Thymus (tissue), 11 donors: Measurements from ENCODE around the gene ASTL. TPM values are rescaled to one million over a fixed set of nuclear protein-coding genes. Genes with fewer than 3 reads are reported as not detected.

Source experiments
- DNase-seq, 9 donors: peaks; one replicate each; pipeline ENCODE4 v3.0.0-alpha.2; 2013; ENCODE audit warnings: low spot score in 9 of 9, low read depth in 6 of 9, missing footprints in 1 of 9
- H3K27ac ChIP-seq, 2 donors: one replicate each; pipeline ENCODE4 v1.5.1; 2013; ENCODE audit warnings: control low read depth in 1 of 2, low read depth in 1 of 2, low read length in 1 of 2, mild to moderate bottlenecking in 1 of 2, moderate library complexity in 1 of 2
- H3K27me3 ChIP-seq, 2 donors: one replicate each; pipeline ENCODE4 v1.5.1; 2013; ENCODE audit warnings: low read length in 1 of 2; ENCODE audit not compliant: control insufficient read depth in 2 of 2, insufficient read depth in 1 of 2
- H3K36me3 ChIP-seq, 2 donors: one replicate each; pipeline ENCODE4 v1.5.1; 2013; ENCODE audit warnings: low read length in 1 of 2, mild to moderate bottlenecking in 1 of 2, moderate library complexity in 1 of 2; ENCODE audit not compliant: control insufficient read depth in 2 of 2, insufficient read depth in 2 of 2
- H3K4me1 ChIP-seq, 2 donors: one replicate each; pipeline ENCODE4 v1.5.1; 2013; ENCODE audit warnings: low read length in 2 of 2; ENCODE audit not compliant: control insufficient read depth in 2 of 2, insufficient read depth in 2 of 2
- H3K4me3 ChIP-seq, 2 donors: one replicate each; pipeline ENCODE4 v1.5.1; 2013; ENCODE audit warnings: low read length in 2 of 2, control low read depth in 1 of 2, mild to moderate bottlenecking in 1 of 2
- H3K9me3 ChIP-seq, 2 donors: one replicate each; pipeline ENCODE4 v1.5.1; 2013; ENCODE audit warnings: low read length in 1 of 2, mild to moderate bottlenecking in 1 of 2; ENCODE audit not compliant: control insufficient read depth in 2 of 2, insufficient read depth in 1 of 2
- WGBS: extraction: QIAGEN DNeasy Blood & Tissue Kit; methylation state at CpG from one replicate; pipeline ENCODE4 v1.1.7; 2013; 5-methylcytosine and 5-hydroxymethylcytosine counted together
- polyA plus RNA-seq: library from polyadenylated mRNA; stranded (reverse); fragments of 200-250 nt; gene quantifications from one replicate; pipeline ENCODE4 v1.2.3, GENCODE V29; 2013
- total RNA-seq: library from RNA; stranded (reverse); fragments of 120-200 nt; gene quantifications from one replicate; pipeline ENCODE4 v1.2.4, GENCODE V29; 2013
- donor health status: healthy.

ASTL gene
- total and polyA plus RNA-seq, 2 donors = 0.42 to 2.9 TPM

- Histone ChIP-seq H3K4me1 (peaks cover 0 to 12% of the 10 kb centered on the region in 2 donors), H3K36me3 (no peaks in the 10 kb centered on the region), H3K9me3 (peaks cover 6 to 12% of the 10 kb centered on the region in 2 donors), H3K4me3 (no peak overlapping the region), H3K27me3 (peaks cover 21 to 75% of the 10 kb centered on the region in 2 donors), H3K27ac (no peak overlapping the region)
- WGBS = 96% methylated on average over 7 of the region's 7 CpGs
- no peak for DNase-seq
Measured at GRCh38 chr2:96113367-96113677, 25.0 kb downstream of the ASTL start.

GRCh38 chr2:96112501-96113366, 25.6 kb downstream of the ASTL start:
- WGBS = 97% methylated on average over 9 of the region's 9 CpGs
- Histone ChIP-seq H3K9me3 (peaks cover 6 to 12% of the 10 kb centered on the region in 2 donors), H3K27ac (no peak overlapping the region), H3K27me3 (peaks cover 21 to 73% of the 10 kb centered on the region in 2 donors), H3K4me1 (peaks cover 0 to 15% of the 10 kb centered on the region in 2 donors), H3K36me3 (no peaks in the 10 kb centered on the region), H3K4me3 (no peak overlapping the region)
- DNase-seq = no peak

GRCh38 chr2:96111823-96112500, 26.3 kb downstream of the ASTL start:
- Histone ChIP-seq H3K36me3 (no peaks in the 10 kb centered on the region), H3K9me3 (peaks cover 7 to 12% of the 10 kb centered on the region in 2 donors), H3K27ac (no peak overlapping the region), H3K4me3 (no peak overlapping the region), H3K4me1 (peaks cover 0 to 8% of the 10 kb centered on the region in 2 donors), H3K27me3 (peaks cover 19 to 71% of the 10 kb centered on the region in 2 donors)
- no peak for DNase-seq
- 92% methylated on average over 7 of the region's 7 CpGs for WGBS

GRCh38 chr2:96111257-96111640, 27.1 kb downstream of the ASTL start:
- DNase-seq = no peak
- H3K36me3 ChIP-seq = no peaks in the 10 kb centered on the region
- 92% methylated on average over 4 of the region's 4 CpGs for WGBS
- peaks cover 0 to 8% of the 10 kb centered on the region in 2 donors for H3K4me1 ChIP-seq
- peaks cover 7 to 12% of the 10 kb centered on the region in 2 donors for H3K9me3 ChIP-seq
- no peak overlapping the region for H3K4me3 ChIP-seq
- no peak overlapping the region for H3K27ac ChIP-seq
- H3K27me3 ChIP-seq = peaks cover 16 to 67% of the 10 kb centered on the region in 2 donors

DNA sequence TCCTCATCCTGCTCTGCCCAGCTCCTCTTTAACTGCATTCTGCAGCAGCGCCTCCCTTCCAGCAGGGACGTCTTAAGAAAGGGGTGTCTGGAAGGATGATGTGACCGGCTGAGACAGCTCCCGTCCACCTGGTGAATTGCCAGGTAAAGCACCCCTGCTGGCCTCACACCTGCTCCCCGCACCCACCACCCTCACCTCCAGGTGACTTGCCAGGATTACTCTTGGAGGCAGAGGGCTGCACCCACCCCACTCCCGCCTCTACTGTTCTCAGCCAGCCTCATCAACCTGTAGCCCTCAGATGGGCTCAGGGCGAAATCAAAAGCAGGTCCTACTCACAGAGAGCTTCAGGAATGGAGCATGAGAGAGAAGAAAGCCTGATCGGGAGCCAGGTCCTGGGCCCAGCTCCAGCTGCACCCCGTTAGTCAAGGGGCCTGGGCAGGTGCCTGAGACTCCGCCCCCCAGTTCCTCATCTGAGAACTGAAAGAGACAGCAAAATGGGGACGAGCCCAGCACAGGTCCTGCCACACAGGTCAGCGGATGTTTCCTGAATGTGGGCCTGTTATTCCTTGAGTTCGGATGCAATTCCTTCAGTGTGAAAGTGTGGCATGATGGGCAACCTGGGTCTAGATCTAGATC, 27.6 kb downstream of the ASTL start:
- Histone ChIP-seq H3K27me3 (peaks cover 12 to 61% of the 10 kb centered on the region in 2 donors), H3K4me1 (peaks cover 0 to 8% of the 10 kb centered on the region in 2 donors), H3K36me3 (no peaks in the 10 kb centered on the region), H3K4me3 (no peak overlapping the region), H3K9me3 (peaks cover 5 to 12% of the 10 kb centered on the region in 2 donors), H3K27ac (no peak overlapping the region)
- 91% methylated on average over 13 of the region's 13 CpGs for WGBS
- no peak for DNase-seq

- H3K4me3 ChIP-seq = no peak overlapping the region
- H3K4me1 ChIP-seq = peaks cover 0 to 8% of the 10 kb centered on the region in 2 donors
- no peaks in the 10 kb centered on the region for H3K36me3 ChIP-seq
- peaks cover 6 to 12% of the 10 kb centered on the region in 2 donors for H3K9me3 ChIP-seq
- WGBS = 98% methylated on average over 3 of the region's 3 CpGs
- DNase-seq = no peak
- H3K27me3 ChIP-seq = peaks cover 5 to 54% of the 10 kb centered on the region in 2 donors
- H3K27ac ChIP-seq = no peak overlapping the region
Measured at GRCh38 chr2:96109931-96110511, 28.3 kb downstream of the ASTL start.

DNA sequence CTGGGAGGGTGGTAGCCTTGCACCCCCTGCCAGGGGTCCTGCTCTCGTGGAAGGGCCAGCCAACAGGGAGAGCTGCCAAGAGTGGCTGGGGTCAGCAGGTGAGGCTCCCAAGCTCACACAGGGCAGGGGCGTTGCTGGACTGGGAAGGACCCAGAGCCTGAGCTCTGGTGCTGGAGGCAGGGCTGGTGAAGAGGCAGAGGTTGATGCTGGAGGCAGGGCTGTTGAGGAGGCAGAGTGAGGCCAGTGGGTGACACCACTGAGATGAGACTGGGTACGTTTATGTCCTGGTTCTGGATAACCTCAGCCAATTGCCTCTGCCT, 29.0 kb downstream of the ASTL start:
- no peak overlapping the region for H3K27ac ChIP-seq

DNA sequence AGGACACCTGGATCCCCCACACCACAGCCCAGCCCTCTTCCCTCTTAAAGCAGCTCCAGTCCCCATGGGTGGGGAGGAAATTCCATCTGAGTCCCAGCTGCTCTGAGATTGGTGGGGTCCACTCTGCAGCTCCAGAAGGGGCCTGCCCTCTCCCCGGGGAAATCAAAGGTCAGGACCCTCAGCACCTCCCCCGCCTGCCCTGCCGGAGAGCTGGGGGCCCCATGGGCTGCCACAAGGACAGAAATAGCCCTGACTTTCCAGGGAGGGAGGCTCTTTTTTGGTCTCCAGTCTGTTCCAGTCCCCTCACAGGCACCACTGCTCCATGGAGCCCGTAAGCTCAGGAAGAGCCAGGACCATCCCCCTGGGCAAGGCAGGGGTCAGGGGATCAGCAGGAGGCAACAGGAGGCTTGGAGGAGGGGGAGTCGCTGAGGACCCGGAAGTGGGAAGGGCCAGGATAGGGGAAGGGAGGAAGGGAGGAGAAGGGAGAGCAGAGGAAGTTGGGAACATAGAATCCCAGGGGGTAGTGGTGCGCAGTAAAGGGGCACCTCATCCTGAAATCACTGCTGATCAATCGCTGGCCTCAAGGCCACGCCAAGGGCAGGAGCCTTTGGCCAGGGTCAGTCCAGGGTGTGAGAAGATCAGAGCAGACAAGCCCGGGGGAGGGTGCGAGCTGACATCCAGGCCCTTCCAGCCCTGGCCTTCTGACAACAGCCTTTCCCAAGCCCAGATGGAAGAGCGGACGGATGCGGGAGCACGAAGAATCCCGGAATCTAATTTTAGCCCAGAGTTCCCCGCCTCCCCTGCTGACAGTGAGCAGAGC, 29.6 kb downstream of the ASTL start:
- no peaks in the 10 kb centered on the region for H3K36me3 ChIP-seq
- H3K27ac ChIP-seq = no peak overlapping the region
- no peak for DNase-seq
- WGBS = 83% methylated on average over 17 of the region's 17 CpGs
- H3K4me1 ChIP-seq = peaks cover 0 to 8% of the 10 kb centered on the region in 2 donors
- H3K4me3 ChIP-seq = no peak overlapping the region
- peaks cover 0 to 42% of the 10 kb centered on the region in 2 donors for H3K27me3 ChIP-seq
- H3K9me3 ChIP-seq = peaks cover 7 to 19% of the 10 kb centered on the region in 2 donors

More for the DNA sequence above, 29.0 kb downstream of the ASTL start:
- H3K9me3 ChIP-seq = peaks cover 7 to 17% of the 10 kb centered on the region in 2 donors
- peaks cover 0 to 47% of the 10 kb centered on the region in 2 donors for H3K27me3 ChIP-seq
- 91% methylated on average over 3 of the region's 3 CpGs for WGBS
- peaks cover 0 to 8% of the 10 kb centered on the region in 2 donors for H3K4me1 ChIP-seq
- no peak overlapping the region for H3K4me3 ChIP-seq
- no peak for DNase-seq
- no peaks in the 10 kb centered on the region for H3K36me3 ChIP-seq
